Ovary (tissue), 9 donors: ENCODE measurements around the gene ZNF846. TPM values are rescaled to one million over a fixed set of nuclear protein-coding genes. Genes with fewer than 3 reads are reported as not detected.
"Not testable (repeated sequence)": the region's sequence is repeated elsewhere in the genome, so short reads cannot be mapped to it uniquely, and the experiment has no call there.

Experiments
- DNase-seq, 5 donors: peaks; one replicate each; pipeline ENCODE4 v3.0.0-alpha.2; 2019 to 2020
- H3K27ac ChIP-seq, 2 donors: fragments of 200-600 bp; one replicate each; pipeline versions ENCODE4 v1.5.1 to v1.8.0; 2019 to 2022
- H3K27me3 ChIP-seq: fragments of 200-600 bp; one replicate; pipeline ENCODE4 v1.8.0; 2022
- H3K36me3 ChIP-seq: fragments of 200-600 bp; sonication (generic); one replicate; pipeline ENCODE4 v1.5.1; 2019
- H3K4me1 ChIP-seq: one replicate; pipeline ENCODE4 v1.8.1; 2013; ENCODE audit warnings: mild to moderate bottlenecking, moderate library complexity; ENCODE audit not compliant: insufficient read depth
- H3K4me3 ChIP-seq: fragments of 200-600 bp; sonication (generic); one replicate; pipeline ENCODE4 v1.5.1; 2017
- H3K9me3 ChIP-seq, 2 donors: fragments of 200-600 bp in 1 of 2; sonication (generic) in 1 of 2; one replicate each; pipeline versions ENCODE4 v1.5.1 to v1.8.1; 2013 to 2019; ENCODE audit warnings: mild to moderate bottlenecking in 1 of 2, moderate library complexity in 1 of 2
- EP300 ChIP-seq: sonication (generic); formaldehyde crosslinking; IDR thresholded peaks from one replicate; pipeline ENCODE4 v1.6.1; 2017; ENCODE audit warnings: antibody characterized with exemption
- POLR2A ChIP-seq: fragments of 450-650 bp; IDR thresholded peaks from one replicate; pipeline ENCODE4 v1.6.1; 2017; ENCODE audit warnings: antibody characterized with exemption, mild to moderate bottlenecking, moderate library complexity
- WGBS, 3 donors: extraction: QIAGEN DNeasy Blood & Tissue Kit in 1 of 3; methylation state at CpG; one replicate each; pipeline versions ENCODE4 v1.1.5 to v1.1.7; 2013 to 2017; 5-methylcytosine and 5-hydroxymethylcytosine counted together
- intact Hi-C, 4 donors: fragments of 100-400 bp; cut with DNase I; formaldehyde crosslinking; loops; one replicate each; pipeline versions ENCODE4 v1.11.0 to v1.15.1; 2022 to 2023
- polyA plus RNA-seq, 2 donors: library from polyadenylated mRNA; stranded (reverse); fragments of 200-250 nt in 1 of 2; fragments of 350-450 nt in 1 of 2; fragmentation: Illumina TruSeq in 1 of 2; extraction: RNeasy Lipid Tissue Mini Kit (QIAGEN cat#74804) in 1 of 2; gene quantifications; one replicate each; pipeline ENCODE4 v1.2.3, GENCODE V29; 2013 to 2014
- total RNA-seq, 7 donors: library from RNA; depleted of rRNA in 2 of 7; stranded (reverse); fragments of >200 nt in 2 of 7; fragmentation: NEBNext Ultra II Directional in 3 of 7; extraction: Animal tissue kit (Norgen Biotek cat#: 25700) in 3 of 7; gene quantifications; one replicate each; pipeline versions ENCODE4 v1.1.0 to v1.2.4, GENCODE V29; 2016 to 2023
- TF ChIP-seq, protein P1 (sequence below), 3 donors: fragments of 450-650 bp in 2 of 3; fragments of 200-600 bp in 1 of 3; IDR thresholded peaks; one replicate each; pipeline versions ENCODE4 v1.5.1 to v1.8.0; 2016 to 2022; ENCODE audit warnings: antibody characterized with exemption in 3 of 3, mild to moderate bottlenecking in 1 of 3
- donor health status: DM: no; HTN: no; CAD: no; lungs with moderate emphysema.
- donor health status: DM: no; HTN: no; CAD: no.
- donor health status: Bipolar disorder and iron deficiency.
- donor health status: DM: yes; HTN: yes; CAD: no.
- donor health status: DM: no; HTN: no; CAD: no.
- donor health status: DM: yes; HTN: yes; CAD: no.

The ZNF846 gene
- total and polyA plus RNA-seq, 9 donors, result 10.6 to 31.0 (median 20.3) TPM

DNA sequence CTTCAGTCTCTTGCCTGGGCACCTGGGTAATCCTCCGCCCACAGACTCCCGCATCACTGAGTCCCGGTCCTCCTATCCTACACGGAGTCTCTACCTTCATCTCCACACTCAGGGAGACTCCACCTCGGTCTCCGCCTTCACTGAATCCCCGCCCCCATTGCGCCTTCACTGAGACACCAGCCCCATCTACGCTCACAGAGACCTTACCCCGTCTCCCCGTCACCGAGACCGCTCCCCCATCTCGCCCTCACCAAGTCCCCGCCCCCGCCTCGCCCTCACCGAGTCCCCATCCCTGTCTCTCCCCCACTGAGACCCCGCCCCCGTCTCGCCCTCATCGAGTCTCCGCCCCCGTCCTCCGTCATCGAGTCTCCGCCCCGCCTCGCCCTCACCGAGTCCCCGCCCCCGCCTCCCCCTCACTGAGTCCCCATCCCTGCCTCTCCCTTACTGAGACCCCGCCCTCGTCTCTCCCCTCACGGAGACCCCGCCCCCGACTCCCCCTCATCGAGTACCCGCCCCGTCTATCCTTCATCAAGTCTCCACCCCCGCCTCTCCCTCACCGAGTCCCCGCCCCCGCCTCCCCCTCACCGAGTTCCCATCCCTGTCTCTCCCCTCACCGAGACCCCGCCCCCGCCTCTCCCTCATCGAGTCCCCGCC is 23.1 kb upstream of the ZNF846 start:
- peak; percentile 96 to 99 (median 97) for DNase-seq
- H3K27me3 ChIP-seq, result no peaks in the 10 kb centered on the region
- TF ChIP-seq EP300, result no peak
- peak; percentile 72 for TF ChIP-seq POLR2A
- WGBS, 3 donors, result 2 to 4% (median 2%) methylated on average over 32 to 50 of the region's 50 CpGs
- H3K36me3 ChIP-seq, result no peaks in the 10 kb centered on the region
- peaks cover 2% of the 10 kb centered on the region for H3K4me1 ChIP-seq
- peak overlapping the region; percentile 92 for H3K27ac ChIP-seq
- H3K4me3 ChIP-seq, result peak overlapping the region; percentile 72
- H3K9me3 ChIP-seq, result no peaks in the 10 kb centered on the region
- intact Hi-C loops, result loop anchor here in 2 of 4 donors (5.0 to 10.0 kb wide), 4 partner anchors 164 to 647 kb away; partner anchors contain the start of gene ZNF317 (in 1 of the 2)

DNA sequence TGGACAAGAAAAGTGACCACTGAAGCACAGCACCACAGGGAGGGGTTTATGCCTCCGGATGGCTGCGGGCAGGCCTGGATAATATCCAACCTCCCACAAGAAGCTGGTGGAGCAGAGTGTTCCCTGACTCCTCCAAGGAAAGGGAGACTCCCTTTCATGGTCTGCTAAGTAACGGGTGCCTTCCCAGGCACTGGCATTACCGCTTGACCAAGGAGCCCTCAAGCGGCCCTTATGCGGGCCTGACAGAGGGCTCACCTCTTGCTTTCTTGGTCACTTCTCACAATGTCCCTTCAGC is 22.5 kb upstream of the ZNF846 start:
- intact Hi-C loops, result loop anchor here in 2 of 4 donors (5.0 to 10.0 kb wide), 4 partner anchors 164 to 646 kb away; partner anchors contain the start of gene ZNF317 (in 1 of the 2)
- WGBS, 3 donors, result 5 to 20% (median 15%) methylated on average over 6 of the region's 6 CpGs
- not testable (repeated sequence) for H3K9me3 ChIP-seq, H3K36me3 ChIP-seq, H3K4me1 ChIP-seq, H3K27me3 ChIP-seq
- H3K4me3 ChIP-seq, result peak overlapping the region; percentile 36
- DNase-seq, result peak; percentile 50 to 77 (median 61)
- peak overlapping the region; percentile 48 to 81 for H3K27ac ChIP-seq

DNA sequence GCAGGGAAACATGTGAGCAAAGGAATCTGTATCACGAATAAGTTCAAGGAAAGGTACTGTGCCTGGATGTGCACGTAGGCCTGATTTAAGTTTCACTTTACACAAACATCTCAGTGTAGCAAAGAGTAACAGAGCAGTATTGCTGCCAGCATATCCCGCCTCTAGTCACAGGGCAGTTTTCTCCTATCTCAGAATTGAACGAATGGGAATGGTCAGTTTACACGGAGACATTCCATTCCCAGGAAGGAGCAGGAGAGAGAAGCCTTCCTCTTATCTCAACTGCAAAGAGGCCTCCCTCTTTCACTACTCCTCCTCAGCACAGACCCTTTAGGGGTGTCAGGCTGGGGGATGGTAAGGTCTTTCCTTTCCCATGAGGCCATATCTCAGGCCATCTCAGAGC is 21.0 kb upstream of the ZNF846 start:
- WGBS, 3 donors, result 3 to 13% (median 5%) methylated on average over 5 of the region's 5 CpGs
- not testable (repeated sequence) for H3K27me3 ChIP-seq, H3K36me3 ChIP-seq, H3K4me3 ChIP-seq, H3K9me3 ChIP-seq, H3K4me1 ChIP-seq
- intact Hi-C loops, result loop anchor here in 3 of 4 donors (5.0 to 10.0 kb wide), 3 partner anchors 165 to 467 kb away; partner anchors contain the start of genes ZNF561 (in 2 of the 3) and ZNF559 (in 1 of the 3)
- H3K27ac ChIP-seq, result peak overlapping the region; percentile 47 to 81
- peak in 1 of 5 donors; percentile 22 for DNase-seq

DNA sequence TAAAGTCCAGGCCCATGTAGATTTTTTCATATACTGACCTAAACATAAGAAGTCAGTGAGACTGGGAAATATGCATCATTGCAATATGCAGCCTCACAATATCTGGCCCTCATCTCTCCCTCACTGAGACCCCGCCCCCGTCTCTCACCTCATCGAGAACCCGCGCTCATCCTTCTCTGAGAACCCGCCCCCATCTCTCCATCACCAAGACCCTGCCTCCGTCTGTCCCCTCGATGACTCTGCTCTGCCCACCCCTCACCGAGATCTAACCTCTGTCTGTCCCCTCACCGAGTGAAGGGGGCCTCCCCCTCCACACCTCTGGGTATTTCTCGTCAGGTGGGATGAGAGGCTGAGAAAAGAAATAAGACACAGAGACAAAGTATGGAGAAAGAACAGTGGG is 20.5 kb upstream of the ZNF846 start:
- Histone ChIP-seq H3K27ac (peak overlapping the region in 1 of 2 donors; percentile 81), H3K36me3 (no peaks in the 10 kb centered on the region), H3K27me3 (no peaks in the 10 kb centered on the region), H3K9me3 (no peaks in the 10 kb centered on the region), H3K4me3 (no peak overlapping the region), H3K4me1 (peaks cover 7% of the 10 kb centered on the region)
- DNase-seq, result peak in 3 of 5 donors; percentile 40 to 44 (median 44)
- 36 to 43% (median 42%) methylated on average over 11 of the region's 11 CpGs for WGBS, 3 donors
- intact Hi-C loops, result loop anchor here in 3 of 4 donors (5.0 to 10.0 kb wide), 3 partner anchors 164 to 467 kb away; partner anchors contain the start of genes ZNF561 (in 2 of the 3) and ZNF559 (in 1 of the 3)
- TF ChIP-seq, protein P1, sequence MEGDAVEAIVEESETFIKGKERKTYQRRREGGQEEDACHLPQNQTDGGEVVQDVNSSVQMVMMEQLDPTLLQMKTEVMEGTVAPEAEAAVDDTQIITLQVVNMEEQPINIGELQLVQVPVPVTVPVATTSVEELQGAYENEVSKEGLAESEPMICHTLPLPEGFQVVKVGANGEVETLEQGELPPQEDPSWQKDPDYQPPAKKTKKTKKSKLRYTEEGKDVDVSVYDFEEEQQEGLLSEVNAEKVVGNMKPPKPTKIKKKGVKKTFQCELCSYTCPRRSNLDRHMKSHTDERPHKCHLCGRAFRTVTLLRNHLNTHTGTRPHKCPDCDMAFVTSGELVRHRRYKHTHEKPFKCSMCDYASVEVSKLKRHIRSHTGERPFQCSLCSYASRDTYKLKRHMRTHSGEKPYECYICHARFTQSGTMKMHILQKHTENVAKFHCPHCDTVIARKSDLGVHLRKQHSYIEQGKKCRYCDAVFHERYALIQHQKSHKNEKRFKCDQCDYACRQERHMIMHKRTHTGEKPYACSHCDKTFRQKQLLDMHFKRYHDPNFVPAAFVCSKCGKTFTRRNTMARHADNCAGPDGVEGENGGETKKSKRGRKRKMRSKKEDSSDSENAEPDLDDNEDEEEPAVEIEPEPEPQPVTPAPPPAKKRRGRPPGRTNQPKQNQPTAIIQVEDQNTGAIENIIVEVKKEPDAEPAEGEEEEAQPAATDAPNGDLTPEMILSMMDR (IDR thresholded peaks at IDR 0.05), result no peak
- TF ChIP-seq EP300 (no peak), POLR2A (no peak)

DNA sequence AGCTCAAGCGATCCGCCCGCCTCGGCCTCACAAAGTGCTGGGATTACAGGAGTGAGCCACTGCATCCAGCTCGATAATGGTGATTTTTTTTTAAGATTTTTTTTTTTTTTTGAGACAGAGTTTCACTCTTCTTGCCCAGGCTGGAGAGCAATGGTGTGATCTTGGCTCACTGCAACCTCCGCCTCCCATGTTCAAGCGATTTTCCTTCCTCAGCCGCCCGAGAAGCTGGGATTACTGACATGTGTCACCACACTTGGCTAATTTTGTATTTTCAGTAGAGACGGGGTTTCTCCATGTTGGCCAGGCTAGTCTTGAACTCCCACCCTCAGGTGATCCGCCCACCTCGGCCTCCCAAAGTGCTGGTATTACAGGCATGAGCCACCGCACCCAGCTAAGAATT is 20.1 kb upstream of the ZNF846 start:
- not testable (repeated sequence) for H3K27me3 ChIP-seq, DNase-seq, H3K9me3 ChIP-seq, H3K4me1 ChIP-seq, H3K4me3 ChIP-seq, H3K36me3 ChIP-seq
- peak overlapping the region in 1 of 2 donors; percentile 81 for H3K27ac ChIP-seq
- intact Hi-C loops, result loop anchor here in 3 of 4 donors (5.0 to 10.0 kb wide), 3 partner anchors 164 to 466 kb away; partner anchors contain the start of genes ZNF561 (in 2 of the 3) and ZNF559 (in 1 of the 3)
- 84 to 87% (median 85%) methylated on average over 13 of the region's 13 CpGs for WGBS, 3 donors

DNA sequence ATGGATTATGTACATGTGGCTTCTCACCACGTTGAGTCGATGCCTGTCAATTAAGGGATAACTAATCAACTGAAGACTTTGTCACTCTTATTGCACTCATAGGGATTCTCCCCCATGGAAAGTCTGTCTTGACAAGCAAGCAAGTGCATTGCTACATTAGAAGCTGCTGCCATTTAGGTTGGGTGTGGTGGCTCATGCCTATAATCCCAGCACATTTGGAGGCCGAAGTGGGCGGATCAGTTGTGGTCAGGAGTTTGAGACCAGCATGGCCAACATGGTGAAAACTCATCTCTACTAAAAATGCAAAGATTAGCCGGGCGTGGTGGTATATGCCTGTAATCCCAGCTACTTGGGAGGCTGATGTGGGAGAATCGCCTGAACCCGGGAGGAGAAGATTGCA is 18.3 kb upstream of the ZNF846 start:
- H3K27me3 ChIP-seq, result no peaks in the 10 kb centered on the region
- H3K9me3 ChIP-seq, result no peaks in the 10 kb centered on the region
- H3K36me3 ChIP-seq, result no peaks in the 10 kb centered on the region
- TF ChIP-seq POLR2A, result no peak
- TF ChIP-seq, protein P1 (IDR thresholded peaks at IDR 0.05), result no peak
- TF ChIP-seq EP300, result no peak
- 90 to 97% (median 94%) methylated on average over 8 of the region's 8 CpGs for WGBS, 3 donors
- peaks cover 7% of the 10 kb centered on the region for H3K4me1 ChIP-seq
- no peak for DNase-seq
- intact Hi-C loops, result loop anchor here in 3 of 4 donors (5.0 to 10.0 kb wide), 3 partner anchors 162 to 465 kb away; partner anchors contain the start of genes ZNF561 (in 2 of the 3) and ZNF559 (in 1 of the 3)
- no peak overlapping the region for H3K4me3 ChIP-seq
- H3K27ac ChIP-seq, result peak overlapping the region in 1 of 2 donors; percentile 98
